ENCODE results near the gene TCF12.

TCF12 gene

DNA sequence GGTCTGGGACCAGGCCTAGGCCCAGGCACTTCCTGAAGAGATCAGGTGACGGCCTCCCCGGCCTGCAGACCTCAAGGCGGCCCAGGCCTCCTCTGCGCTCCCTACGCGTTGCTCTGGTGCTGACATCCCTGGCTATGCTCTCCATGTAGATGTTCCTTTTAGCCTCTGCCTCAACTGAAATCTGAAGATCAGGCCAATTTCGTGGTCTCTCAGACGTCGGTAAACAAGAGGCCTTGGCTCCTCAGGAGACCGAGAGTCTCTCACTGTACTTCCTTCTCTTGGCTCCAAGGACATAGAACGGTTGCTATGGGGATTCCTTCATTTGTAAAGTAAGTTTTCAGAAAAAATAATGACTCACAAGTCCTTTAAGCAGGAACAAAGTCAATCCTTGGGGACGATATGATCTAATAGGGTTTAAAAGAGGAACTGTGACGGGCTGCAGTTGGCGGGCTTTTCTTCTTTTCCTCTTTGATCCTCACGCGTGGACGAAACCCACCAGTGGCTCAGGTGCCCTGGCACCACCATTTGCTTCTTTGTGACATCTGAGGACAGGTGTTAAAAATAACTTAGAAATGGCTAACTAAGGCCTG lies 402.3 kb downstream of the TCF12 start:
- DNase-seq (ENCODE audit: low read depth, low spot score) = no peak

DNA sequence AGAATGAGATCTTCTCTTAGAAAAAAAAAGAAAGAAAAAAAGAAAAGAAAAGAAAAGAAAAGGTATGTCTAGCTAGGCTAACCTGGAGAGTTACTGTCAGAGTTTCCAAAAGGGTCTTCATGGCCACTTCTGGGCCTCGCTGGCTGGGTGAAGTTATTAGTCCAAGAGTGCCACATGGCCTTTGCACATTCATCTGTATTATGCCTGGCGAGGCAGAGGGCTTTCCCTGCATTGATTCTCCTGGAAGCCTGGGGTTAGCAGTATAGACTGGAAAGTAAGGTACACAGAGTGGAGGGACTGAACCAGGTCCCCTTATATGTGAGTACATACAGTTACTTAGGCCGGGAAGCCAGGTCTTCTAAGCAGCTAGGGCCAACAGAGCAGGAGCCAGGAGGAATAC lies 403.0 kb downstream of the TCF12 start:
- no peak for DNase-seq (ENCODE audit: low read depth, low spot score)

DNA sequence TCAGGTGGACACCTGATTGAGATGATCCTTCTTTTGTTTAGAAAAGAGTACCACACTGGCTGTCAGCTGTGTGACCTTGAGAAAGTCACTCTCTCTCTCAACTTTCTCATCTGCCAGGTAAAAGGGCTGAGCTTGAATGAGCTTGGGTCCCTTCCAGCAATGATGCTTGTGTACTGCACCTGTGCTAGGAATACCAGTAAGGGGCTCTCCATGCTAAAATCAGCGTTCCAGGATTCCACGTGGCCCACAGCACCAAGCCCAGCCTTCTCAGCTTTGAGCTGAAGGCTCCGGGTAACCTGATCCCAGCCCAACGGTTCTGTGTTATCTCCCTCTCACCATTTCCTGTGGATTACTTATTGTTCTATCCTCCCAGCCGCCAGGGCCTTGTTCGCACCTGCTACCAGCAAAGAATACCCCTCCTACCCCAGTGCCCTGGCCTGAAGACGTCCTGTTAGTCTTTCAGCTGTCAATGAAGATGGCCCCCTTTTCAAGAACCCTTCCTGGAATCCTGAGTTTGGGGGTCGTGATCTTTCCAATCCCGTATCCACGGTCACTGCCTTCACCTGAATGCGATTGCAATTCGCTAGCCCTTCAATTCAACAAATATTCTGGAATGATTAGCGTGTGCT lies 403.6 kb downstream of the TCF12 start:
- no peak for DNase-seq (ENCODE audit: low read depth, low spot score)

DNA sequence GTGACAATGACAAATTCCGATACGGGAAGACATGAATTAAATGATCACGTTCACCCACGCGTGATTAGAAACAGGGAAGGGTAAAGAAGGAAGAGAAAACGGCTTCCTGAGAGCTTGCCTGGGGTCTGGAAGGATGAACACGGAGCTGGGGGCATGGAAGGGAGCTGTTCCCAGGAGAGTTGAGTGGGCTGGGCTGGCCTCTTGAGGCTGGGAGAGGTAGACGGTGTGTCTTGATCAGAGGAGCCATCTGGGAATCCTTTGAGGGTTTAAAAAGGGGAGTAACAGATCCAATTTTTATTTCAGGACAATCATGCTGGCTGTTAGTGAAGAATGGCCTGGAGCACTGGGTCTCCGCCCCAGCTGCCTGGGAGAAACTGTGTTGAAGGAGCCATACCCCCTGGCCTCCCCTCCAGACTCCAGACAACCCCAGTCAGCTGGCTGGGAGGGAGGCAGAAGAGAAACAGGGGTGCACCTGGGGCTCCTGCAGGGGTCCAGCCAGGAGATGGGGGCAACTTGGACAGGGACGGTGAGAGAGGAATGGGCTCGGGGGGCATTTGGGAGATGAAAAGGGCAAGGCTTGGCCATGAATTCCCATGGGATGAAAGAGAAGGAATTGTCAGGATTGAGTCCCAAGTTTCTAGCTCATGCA lies 404.3 kb downstream of the TCF12 start:
- no peak for DNase-seq (ENCODE audit: low read depth, low spot score)

DNA sequence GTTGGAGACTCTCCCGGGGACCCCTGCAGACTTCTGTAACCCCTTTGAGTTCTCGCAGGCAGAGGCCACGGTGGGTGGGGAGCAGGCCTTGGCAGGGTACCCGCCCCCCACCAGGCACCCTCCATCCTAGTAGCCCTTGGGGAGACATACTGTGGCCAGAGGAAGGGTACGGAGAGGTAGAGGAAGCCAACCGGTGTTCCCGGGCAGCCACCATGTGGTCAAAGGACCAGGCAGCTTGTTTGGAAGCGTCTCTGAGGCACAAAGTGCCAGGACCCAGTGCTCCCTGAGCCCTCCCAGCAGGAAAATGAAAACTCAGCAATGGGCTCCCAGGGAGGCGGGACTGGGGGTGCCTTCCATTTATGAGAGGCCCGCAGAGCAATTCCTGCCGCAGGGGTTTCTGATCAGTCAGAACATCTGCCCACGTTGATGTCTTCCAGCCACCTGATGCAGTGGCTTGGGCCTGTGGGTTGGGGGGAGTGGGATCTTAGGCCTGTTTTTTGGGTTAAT lies 404.9 kb downstream of the TCF12 start:
- no peak for DNase-seq (ENCODE audit: low read depth, low spot score)

DNA sequence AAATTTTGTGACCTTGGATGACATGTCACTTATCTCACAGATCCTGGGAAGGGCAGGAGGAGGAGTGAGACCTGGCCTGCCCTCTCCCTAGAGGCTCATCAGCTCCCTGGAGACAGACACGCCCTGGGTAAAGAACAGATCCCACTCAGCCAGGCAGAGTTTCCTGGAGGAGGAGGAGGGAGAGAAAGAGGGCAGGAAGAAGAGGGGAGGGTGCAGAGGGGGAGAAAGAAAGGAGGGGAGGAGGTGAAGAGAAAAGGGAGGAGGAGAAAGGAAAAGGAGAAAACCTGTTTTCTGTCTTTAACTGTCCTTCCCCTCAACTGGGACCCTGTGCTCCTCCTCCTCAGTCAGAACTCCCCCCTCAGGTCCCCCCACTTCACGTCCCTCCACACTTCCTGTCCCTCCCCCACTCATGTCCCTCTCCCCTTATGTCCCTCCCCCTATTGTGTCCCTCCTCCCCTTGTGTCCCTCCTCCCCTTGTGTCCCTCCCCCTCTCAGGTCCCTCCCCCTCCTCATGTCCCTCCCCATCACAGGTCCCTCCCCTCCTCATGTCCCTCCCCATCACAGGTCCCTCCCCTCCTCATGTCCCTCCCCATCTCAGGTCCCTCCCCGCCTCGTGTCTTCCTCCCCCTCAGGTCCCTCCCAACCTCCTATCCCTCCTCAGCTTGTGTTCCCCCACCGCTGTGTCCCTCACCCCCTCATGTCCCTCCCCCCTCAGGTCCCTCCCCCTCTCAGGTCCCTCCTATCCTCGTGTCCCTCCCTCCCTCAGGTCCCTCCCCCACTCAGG lies 405.6 kb downstream of the TCF12 start:
- no peak for DNase-seq (ENCODE audit: low read depth, low spot score)

DNA sequence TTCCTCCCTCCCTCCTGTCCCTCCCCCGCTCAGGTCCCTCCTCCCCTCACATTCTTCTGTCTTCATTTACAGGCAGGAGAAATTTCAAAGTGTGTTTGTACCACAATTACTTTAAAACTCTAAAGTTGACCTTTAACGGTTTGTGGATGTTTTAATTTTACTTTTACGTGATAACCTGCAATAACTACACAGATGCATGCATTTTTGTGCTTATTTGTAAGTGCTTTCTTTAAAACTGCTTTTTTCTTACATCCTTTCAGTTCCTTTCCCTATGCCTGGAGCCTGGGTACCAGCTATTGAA lies 406.1 kb downstream of the TCF12 start:
- DNase-seq (ENCODE audit: low read depth, low spot score) = no peak

DNA sequence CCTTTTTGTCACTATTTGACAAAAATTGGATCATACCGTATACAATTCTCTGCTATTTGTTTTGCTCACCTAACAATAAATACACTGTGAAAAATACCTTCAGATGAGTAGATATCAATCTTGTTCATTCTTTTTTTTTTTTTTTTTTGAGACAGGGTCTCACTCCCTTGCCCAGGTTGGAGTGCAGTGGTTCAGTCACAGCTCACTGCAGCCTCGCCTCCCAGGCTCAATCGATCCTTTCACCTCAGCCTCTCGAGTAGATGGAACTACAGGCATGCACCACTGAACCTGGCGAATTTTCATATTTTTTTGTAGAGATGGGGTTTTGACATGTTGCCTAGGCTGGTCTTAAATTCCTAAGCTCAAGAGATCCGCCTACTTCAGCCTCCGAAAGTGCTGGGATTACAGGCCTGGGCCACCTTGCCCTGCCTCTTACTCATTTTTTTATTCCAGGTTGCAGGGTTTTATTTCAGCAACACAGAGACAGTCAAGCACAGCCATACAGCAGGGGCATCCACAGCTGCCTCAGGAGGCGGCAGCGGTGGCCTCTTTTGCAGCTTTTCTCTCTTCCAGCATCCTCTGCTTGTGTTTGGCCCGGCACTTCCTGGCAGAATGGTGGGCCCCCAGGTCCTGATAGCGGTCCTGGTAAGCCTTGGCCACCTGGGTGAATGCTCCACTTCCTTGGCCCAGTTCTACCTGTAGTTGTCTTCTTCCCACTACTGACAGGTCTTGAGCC lies 406.7 kb downstream of the TCF12 start:
- DNase-seq (ENCODE audit: low read depth, low spot score) = no peak

DNA sequence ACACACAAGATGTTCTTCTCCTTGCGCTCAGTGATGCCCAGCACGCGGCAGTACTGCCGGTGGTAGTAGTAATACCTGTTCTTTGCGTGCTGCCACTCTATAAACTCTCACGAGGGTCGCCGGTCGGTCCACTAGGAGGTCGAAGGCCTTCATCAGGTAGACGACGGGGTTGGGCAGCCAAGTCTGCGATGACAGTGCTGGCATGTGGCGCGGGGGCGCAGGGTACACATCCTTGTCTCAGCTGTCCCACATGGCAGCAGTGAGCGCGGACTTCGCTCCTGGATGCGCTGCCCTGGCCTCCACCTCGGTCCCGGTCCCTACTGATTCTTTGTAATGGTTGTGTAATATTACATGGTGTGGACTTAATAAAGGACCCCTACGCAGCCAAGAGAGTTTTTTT lies 407.8 kb downstream of the TCF12 start:
- DNase-seq (ENCODE audit: low read depth, low spot score) = no peak

DNA sequence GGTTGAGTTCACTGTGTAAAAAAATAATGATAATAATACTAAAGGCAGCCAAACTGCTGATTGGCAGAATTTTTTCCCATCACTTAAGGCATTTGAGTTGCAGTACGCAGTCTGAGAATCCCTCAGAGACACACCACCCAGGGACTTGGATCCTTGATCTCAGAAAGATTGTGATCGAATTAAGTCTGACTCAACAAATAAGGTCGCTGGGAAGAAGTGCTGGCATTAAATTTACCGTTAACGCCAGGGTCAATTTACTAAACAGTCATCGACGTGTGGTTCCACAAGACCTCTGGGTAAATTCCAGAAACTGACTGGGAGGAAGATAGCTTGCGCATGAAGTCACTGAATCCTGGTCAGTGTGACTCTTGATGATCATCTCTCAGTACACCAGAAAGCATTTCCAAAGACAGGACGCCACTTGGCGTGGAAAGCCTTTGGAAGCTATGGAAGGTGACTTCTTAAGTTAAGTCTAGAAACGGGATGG lies 409.6 kb downstream of the TCF12 start:
- no peak for DNase-seq (ENCODE audit: low read depth, low spot score)

DNA sequence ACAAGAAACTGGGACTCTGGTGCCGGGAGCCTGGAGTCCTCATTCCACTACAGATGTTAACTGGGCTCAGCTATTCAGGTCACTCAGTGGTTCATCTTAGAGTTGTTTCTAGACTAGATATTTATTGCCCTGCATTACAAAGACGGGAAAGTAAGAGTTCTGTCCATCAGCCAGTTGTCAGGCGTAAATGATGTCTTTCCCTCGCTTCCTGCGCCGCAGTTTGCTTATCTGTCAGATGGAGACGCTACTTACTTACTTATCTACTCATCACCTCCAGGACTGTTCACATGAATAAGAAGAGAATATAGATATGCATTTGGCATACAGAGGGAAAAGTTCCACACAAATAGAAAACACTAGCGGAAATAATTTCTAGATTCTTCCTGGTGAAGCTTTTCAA lies 410.0 kb downstream of the TCF12 start:
- no peak for DNase-seq (ENCODE audit: low read depth, low spot score)

DNA sequence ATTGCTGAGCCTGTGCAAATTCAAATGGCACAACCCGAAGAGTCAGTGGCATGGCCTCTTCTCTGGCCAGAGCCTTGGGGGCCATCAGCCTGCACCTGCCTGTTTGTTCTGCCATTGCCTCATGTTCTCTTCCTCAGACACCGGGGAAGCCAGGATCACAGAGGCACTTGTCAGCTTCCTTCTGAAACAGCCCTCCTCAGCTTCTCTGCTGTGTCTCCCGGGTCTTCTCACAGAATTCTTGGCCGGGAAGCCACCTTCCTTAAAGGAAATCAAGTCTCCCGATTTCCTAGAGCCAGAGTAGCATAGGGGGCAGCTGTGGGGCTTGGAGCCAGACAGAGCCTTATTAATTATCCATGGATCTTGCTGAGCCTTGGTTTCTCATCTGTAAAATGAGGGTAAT lies 410.5 kb downstream of the TCF12 start:
- no peak for DNase-seq (ENCODE audit: low read depth, low spot score)

DNA sequence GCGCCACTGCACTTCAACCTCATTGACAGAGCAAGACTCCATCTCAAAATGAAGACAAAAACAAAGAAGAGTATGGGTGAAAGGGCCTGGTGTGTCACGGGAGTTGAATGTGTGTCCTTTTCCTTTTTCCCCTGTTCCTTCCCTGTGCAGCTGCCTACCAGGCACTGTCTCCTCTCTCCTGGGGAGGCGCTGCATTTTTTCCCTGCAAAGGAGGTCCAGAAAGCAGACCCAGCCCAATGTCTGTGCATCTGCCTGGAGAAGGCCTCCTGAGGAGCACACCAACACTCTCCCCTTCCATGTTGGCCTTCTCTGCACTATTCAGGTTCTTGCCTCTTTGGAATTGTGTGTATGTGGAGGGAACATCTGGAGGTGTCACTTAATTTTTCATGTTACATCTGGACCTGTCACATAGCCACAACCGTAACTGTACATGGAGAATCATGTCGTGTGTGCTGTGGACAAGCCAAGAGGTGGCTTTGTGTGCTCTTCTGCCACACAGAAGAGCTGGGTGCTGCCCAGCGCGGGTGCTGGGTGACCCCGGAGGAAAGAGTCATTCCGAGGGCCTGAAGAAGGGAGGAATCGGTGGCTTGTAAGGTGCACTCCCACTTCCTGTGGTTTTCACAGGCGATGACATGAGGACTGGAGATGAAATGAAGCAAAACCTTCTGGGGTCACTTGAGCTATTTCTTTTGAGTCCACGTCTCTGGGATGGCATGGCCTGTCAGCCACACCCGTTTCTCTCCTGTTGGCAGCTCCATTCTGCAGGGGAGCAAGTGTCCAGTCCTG lies 411.3 kb downstream of the TCF12 start:
- DNase-seq (ENCODE audit: low read depth, low spot score) = no peak

DNA sequence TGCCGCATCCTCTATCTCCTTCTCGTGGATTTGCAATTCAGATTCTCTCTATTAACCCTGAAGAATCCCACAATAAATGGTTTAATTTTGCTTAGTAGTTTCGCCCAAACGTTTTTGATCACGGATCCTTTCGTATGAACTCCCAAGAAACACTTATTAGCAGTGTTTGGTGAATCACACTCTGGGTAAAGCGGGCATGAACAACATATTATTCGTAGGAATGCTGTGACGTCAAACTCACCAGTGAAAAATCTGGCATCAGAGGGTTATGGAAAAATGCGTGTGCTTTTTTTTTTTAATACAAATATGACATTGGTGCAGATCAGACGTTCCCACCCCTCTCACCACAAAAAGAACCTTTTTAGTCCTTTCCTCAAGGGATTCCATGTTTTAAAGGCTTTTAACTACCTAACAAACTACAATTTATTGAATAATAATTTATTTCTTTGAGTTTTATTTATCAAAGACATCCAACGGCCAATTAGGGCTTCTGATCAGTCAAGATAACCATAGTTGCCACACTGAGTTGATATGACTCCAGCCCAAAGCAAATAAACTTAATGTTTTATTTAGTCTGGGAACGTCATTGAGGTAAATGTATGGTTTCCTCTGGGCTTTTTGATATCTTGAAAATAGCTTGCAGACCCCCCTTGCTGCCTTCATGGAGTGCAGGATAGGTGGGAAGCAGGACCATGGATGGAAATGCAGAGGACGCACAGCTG lies 412.3 kb downstream of the TCF12 start:
- no peak for DNase-seq (ENCODE audit: low read depth, low spot score)

DNA sequence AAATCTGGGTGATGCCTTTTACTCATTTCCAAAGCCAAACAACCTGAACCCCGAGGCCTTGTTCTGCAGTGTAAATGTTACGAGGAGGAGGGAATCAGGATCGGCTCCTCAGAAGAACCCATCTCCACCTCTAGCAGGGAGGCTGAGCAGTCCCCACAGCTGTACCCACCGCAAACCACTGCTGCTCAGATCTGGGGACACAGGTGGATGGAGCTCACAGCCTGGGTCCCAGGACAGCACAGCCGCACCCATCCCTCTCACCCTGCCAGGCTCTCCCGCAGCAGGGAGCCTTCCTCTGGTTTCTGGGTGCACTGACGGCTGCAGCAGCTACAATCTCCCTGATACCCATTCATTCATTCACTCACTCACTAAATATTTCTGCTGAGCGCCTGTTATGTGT lies 413.9 kb downstream of the TCF12 start:
- no peak for DNase-seq (ENCODE audit: low read depth, low spot score)

DNA sequence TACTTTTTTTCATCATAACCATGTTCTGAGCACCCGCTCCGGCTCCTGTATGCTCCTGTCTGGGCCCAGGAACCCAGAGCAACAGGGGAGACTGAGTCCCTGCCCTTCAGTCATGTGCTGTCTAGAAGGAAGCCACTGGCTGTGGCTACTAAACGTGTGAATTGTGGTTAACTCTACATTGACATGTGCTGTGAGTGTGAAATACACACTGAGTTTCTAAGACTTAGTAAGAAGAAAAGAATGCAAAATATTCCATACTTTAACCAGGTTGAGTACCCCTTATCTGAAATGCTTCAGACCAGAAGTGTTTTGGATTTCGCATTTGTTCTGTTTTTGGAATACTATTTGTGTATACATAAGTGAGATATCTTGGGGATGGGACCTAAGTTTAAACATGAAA lies 415.0 kb downstream of the TCF12 start:
- no peak for DNase-seq (ENCODE audit: low read depth, low spot score)

DNA sequence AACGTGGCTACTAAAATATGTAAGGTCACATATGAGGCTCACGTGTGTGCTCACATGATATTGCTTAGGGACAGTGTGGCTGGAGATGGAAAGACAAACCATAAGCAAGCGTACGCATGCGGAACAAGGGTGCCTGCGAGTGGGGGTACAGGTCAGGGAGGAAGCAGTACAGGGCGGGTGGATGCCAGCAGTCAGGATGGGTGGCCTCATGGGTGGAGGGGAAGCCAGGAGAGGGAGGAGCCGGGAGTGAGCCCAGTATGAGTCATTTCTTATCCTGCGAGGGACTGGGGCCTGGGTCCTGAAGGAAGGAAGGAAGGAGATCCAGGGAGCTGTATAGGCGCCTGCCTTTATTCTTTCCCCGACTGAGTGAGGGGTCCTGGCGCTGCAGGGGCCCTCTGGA lies 415.8 kb downstream of the TCF12 start:
- DNase-seq (ENCODE audit: low read depth, low spot score) = no peak

DNA sequence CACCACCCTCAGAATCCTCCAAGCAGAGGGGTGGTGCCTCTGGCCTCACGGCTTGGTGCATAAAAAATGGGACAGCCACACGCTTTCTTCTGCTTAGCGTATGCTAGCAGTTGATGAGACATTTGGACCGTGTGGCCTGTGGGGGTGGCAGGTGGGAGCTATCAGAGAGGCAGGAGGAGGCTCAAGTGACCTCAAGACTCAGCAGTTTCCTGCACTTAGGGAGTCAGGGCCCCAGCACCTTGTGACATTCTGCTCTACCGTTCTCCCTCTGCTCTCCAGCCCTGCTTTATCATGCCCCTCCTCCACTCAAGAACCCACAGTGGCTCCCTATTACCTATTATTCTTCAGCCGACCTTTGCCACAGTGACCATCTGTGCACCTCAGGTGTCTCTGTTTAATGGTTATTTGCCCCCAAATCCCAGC lies 416.9 kb downstream of the TCF12 start:
- DNase-seq (ENCODE audit: low read depth, low spot score) = no peak

DNA sequence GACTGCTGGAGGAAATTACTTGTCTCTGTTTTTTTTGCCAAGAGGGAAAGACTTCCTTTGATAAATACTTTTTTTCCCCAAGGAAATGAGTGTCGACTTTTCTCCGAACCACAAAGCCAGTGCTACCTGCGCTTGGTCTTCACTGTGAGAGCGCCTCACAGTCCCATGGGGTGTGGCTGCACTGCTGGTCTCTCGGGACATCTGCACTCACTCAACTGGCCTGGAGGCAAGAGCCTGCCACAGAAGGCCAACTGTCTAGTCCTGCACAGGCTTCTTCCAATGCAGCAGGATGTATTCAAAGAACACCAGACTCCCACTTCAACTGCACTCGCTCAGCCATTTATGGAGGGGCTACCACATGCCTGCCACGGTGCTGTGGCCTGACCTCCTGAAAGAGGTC lies 417.3 kb downstream of the TCF12 start:
- no peak for DNase-seq (ENCODE audit: low read depth, low spot score)

DNA sequence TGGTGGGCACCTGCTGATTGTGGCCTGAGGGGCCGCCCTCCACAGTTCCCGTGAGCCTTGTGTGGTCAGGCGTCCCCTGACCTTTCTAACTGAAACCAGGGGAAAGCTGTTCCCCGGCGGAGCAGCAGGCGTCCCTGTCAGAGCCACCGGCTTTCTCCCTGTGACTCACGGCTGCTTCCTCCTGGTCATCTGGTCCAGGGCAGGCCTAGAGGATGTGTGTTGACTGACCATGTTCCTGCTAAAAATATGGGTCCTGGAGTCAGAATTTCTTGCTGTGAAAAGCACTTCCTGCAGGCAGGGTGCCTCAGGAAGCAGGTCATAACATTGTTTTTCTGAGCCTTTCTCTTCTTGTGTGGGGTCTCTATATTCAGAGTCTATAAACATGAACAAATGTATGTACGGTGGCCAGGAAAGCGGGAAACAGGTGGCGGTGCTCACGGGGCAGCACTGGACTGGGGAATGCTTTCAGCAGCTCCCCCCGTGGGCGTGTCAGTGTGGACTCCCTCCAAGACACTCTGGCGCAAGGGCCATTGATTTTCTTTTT lies 419.5 kb downstream of the TCF12 start:
- DNase-seq (ENCODE audit: low read depth, low spot score) = no peak
